CD4-positive, alpha-beta T cell treated with Interleukin-21 for 1 hour (primary cell): ENCODE measurements around the gene EMSY.

Source experiments
- DNase-seq: peaks from one replicate; pipeline ENCODE4 v3.0.0-alpha.2; 2020

The EMSY gene

DNA sequence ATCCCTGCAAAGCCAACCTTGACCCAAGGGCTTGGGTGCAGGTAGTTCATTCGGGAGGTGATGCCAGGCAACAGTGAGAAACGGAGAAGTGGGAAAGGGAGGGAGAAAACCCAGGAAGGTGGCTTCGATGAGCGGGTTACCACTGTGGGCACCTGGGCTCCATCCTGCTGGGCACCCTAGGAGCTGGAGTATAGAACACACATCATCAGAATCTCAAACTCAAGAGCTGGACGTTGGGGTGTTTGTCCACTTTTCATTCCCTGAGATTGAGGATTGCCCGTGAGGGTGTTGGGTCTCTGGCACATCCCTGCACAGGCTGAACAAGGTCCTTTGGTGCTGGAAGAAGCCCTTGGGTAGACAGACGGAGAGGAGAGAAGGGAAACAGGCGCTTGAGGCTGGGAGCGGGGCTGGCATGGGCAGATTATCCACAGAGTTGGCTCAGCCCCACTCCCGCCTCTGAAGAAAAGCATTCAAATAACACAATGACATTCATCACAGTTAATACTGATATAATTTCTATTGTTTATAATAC, 155.4 kb downstream of the EMSY start:
- no peak for DNase-seq

DNA sequence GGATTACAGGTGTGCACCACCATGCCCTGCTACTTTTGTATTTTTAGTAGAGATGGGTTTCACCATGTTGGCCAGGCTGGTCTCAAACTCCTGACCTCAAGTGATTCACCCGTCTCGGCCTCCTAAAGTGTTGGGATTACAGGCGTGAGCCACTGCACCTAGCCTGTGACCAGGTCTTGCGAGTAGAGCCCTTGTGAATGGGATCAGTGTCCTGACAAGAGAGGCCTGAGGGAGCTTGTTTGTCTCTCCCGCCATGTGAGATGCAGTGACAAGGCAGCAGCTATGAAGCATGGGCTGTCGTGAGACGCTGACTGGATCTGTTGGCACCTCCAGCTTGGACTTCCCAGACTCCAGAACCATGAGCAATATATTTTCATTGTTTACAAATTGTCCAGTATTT, 156.5 kb downstream of the EMSY start:
- no peak for DNase-seq

GRCh38 chr11:76601724-76602123, 156.9 kb downstream of the EMSY start:
- DNase-seq, result no peak

GRCh38 chr11:76602431-76602861, 157.6 kb downstream of the EMSY start:
- DNase-seq, result no peak
